IPS-15b (cell line): ENCODE results near the gene SULT1A4.
"Not testable (repeated sequence)": the region's sequence is repeated elsewhere in the genome, so short reads cannot be mapped to it uniquely, and the experiment has no call there.

Experiments
- H3K27me3 ChIP-seq: one replicate; pipeline ENCODE4 v1.6.1; 2013; ENCODE audit warnings: low read length; ENCODE audit not compliant: control insufficient read depth, insufficient read depth
- H3K36me3 ChIP-seq: one replicate; pipeline ENCODE4 v1.6.1; 2013; ENCODE audit warnings: low read length; ENCODE audit not compliant: control insufficient read depth, insufficient read depth
- H3K4me1 ChIP-seq: one replicate; pipeline ENCODE4 v1.6.1; 2013; ENCODE audit warnings: mild to moderate bottlenecking, low read length; ENCODE audit not compliant: control insufficient read depth, insufficient read depth
- H3K4me3 ChIP-seq: one replicate; pipeline ENCODE4 v1.5.1; 2013; ENCODE audit warnings: low read depth, low read length
- H3K9ac ChIP-seq: one replicate; pipeline ENCODE4 v1.6.1; 2013; ENCODE audit warnings: low read depth, mild to moderate bottlenecking, low read length
- H3K9me3 ChIP-seq: one replicate; pipeline ENCODE4 v1.6.1; 2013; ENCODE audit warnings: mild to moderate bottlenecking, low read length; ENCODE audit not compliant: control insufficient read depth, insufficient read depth

The SULT1A4 gene

GRCh38 chr16:29469660-29470059 is 9.9 kb downstream of the SULT1A4 start:
- not testable (repeated sequence) for H3K27me3 ChIP-seq, H3K9ac ChIP-seq, H3K4me3 ChIP-seq, H3K9me3 ChIP-seq, H3K36me3 ChIP-seq, H3K4me1 ChIP-seq

GRCh38 chr16:29472065-29472464 is 12.4 kb downstream of the SULT1A4 start:
- not testable (repeated sequence) for H3K9me3 ChIP-seq, H3K9ac ChIP-seq, H3K36me3 ChIP-seq, H3K27me3 ChIP-seq, H3K4me3 ChIP-seq, H3K4me1 ChIP-seq

- not testable (repeated sequence) for H3K4me1 ChIP-seq, H3K36me3 ChIP-seq, H3K4me3 ChIP-seq, H3K9me3 ChIP-seq, H3K27me3 ChIP-seq, H3K9ac ChIP-seq
These were observed 22.6 kb downstream of the SULT1A4 start for GRCh38 chr16:29482276-29482675.

- H3K9ac ChIP-seq, H3K27me3 ChIP-seq, H3K4me1 ChIP-seq, H3K36me3 ChIP-seq, H3K4me3 ChIP-seq, H3K9me3 ChIP-seq: not testable (repeated sequence)
These were observed 46.6 kb downstream of the SULT1A4 start, which contains the start of gene NPIPB12 for GRCh38 chr16:29506308-29506707. TSS of gene NPIPB12 (minus strand) at chr16:29506408.
